Panc1 (cell line): ENCODE data around the gene CDKN2D. TPM values are rescaled to one million over a fixed set of nuclear protein-coding genes. Genes with fewer than 3 reads are reported as not detected.

Experiments
- ATAC-seq: fragments of 200-7000 bp; cut with Tn5 transposase; 2 replicates; pipeline ENCODE4 v1.9.1; 2020; ENCODE audit warnings: mild to moderate bottlenecking, moderate library complexity
- BruUV-seq: library from RNA; stranded (reverse); fragments of 400-500 nt; replicated peaks from 2 replicates; lab custom pipeline; 2021; lab: Mats Ljungman, UMichigan
- CTCF ChIA-PET: fragments of 300-600 bp; sonication (Branson Sonifier 250); formaldehyde crosslinking; loops from one replicate; lab custom pipeline; 2022; ENCODE audit warnings: antibody characterized with exemption; lab: Charles Lee
- POLR2A ChIA-PET: fragments of 300-600 bp; sonication (Branson Sonifier 250); formaldehyde crosslinking; loops from one replicate; lab custom pipeline; 2022; ENCODE audit warnings: antibody characterized with exemption; lab: Charles Lee
- DNase-seq: peaks from one replicate; pipeline ENCODE4 v3.0.0-alpha.2; 2010; ENCODE audit warnings: low read depth, low spot score
- H3K27ac ChIP-seq: 2 replicates; pipeline ENCODE4 v1.5.1; 2011; ENCODE audit warnings: mild to moderate bottlenecking, low read length, inconsistent platforms
- H3K27me3 ChIP-seq: fragments of 200-500 bp; sonication (Bioruptor generic); 2 replicates; pipeline ENCODE4 v1.6.0; 2014; ENCODE audit warnings: low read length, inconsistent platforms; ENCODE audit not compliant: control insufficient read depth, insufficient read depth
- H3K36me3 ChIP-seq: fragments of 200-500 bp; sonication (Bioruptor generic); 2 replicates; pipeline ENCODE4 v1.5.1; 2014; ENCODE audit warnings: inconsistent platforms, mild to moderate bottlenecking, low read length, moderate library complexity; ENCODE audit not compliant: control insufficient read depth, insufficient read depth
- H3K4me1 ChIP-seq: 2 replicates; pipeline ENCODE4 v1.5.1; 2011; ENCODE audit warnings: inconsistent platforms, mild to moderate bottlenecking, low read length, moderate library complexity; ENCODE audit not compliant: control insufficient read depth, insufficient read depth
- H3K4me3 ChIP-seq, 2 experiments: 2 replicates each; pipeline ENCODE4 v1.5.1; 2011 to 2012; ENCODE audit warnings: low read depth in 2 of 2, low read length in 2 of 2, mild to moderate bottlenecking in 2 of 2, inconsistent platforms in 1 of 2, moderate library complexity in 1 of 2
- H3K9me3 ChIP-seq: fragments of 200-500 bp; sonication (Bioruptor generic); 2 replicates; pipeline ENCODE4 v1.5.1; 2014; ENCODE audit warnings: low read depth, mild to moderate bottlenecking, inconsistent platforms, low read length, moderate library complexity; ENCODE audit not compliant: control insufficient read depth, insufficient read depth
- CTCF ChIP-seq: fragments of 450-650 bp; IDR thresholded peaks from 2 replicates; pipeline ENCODE4 v1.5.1; 2017; ENCODE audit warnings: mild to moderate bottlenecking
- POLR2AphosphoS5 ChIP-seq: IDR thresholded peaks from 2 replicates; pipeline ENCODE4 v1.6.1; 2012; ENCODE audit warnings: mild to moderate bottlenecking, low read depth, low read length, moderate library complexity
- REST ChIP-seq, 2 experiments: IDR thresholded peaks; 2 replicates each; pipeline ENCODE4 v1.6.1; 2011 to 2012; ENCODE audit warnings: low read depth in 2 of 2, control low read depth in 1 of 2, low read length in 1 of 2, mild to moderate bottlenecking in 1 of 2, moderate library complexity in 1 of 2; ENCODE audit not compliant: insufficient read depth in 1 of 2
- SIN3A ChIP-seq: IDR thresholded peaks from 2 replicates; pipeline ENCODE4 v1.6.1; 2012; ENCODE audit warnings: low read depth, mild to moderate bottlenecking, low read length, moderate library complexity, borderline replicate concordance; ENCODE audit not compliant: insufficient read depth
- TCF7L2 ChIP-seq: IDR thresholded peaks from 2 replicates; pipeline ENCODE4 v1.6.1; 2011; ENCODE audit warnings: mild to moderate bottlenecking, low read depth, low read length, inconsistent platforms
- in situ Hi-C: cut with HindIII; loops from 2 replicates; pipeline ENCODE4 v1.10.0; 2016; ENCODE audit warnings: low sequenced_read_pairs, low pct_unique_long_range_greater_than_20kb
- intact Hi-C: fragments of 100-400 bp; cut with micrococcal nuclease; formaldehyde crosslinking; loops from one replicate; pipeline ENCODE4 v1.10.0; 2022; ENCODE audit not compliant: unreplicated experiment
- total RNA-seq: library from RNA; stranded (reverse); gene quantifications from one replicate; pipeline ENCODE4 v1.2.1, GENCODE V29; 2021; ENCODE audit not compliant: unreplicated experiment

Gene CDKN2D
- total RNA-seq, 1 experiment from 2014 or later = 7.3 TPM

GRCh38 chr19:10611907-10612306 lies 43.1 kb upstream of the CDKN2D start:
- Histone ChIP-seq H3K4me3 (no peak overlapping the region), H3K9me3 (no peaks in the 10 kb centered on the region), H3K27me3 (no peaks in the 10 kb centered on the region), H3K4me1 (no peaks in the 10 kb centered on the region), H3K36me3 (no peaks in the 10 kb centered on the region), H3K27ac (no peak overlapping the region)
- ChIA-PET POLR2A (no interaction called here), CTCF (interaction anchor here (0.6 kb wide), 1 partner anchor 221 kb away, joined by 6 read pairs; no protein-coding TSS in a partner anchor)
- BruUV-seq = no TSS peak
- TF ChIP-seq POLR2AphosphoS5 (no peak), SIN3A (no peak), REST (IDR thresholded peaks at IDR 0.05; ENCODE audit: insufficient read depth in 1 of 2, low read depth in 2 of 2, low read length in 1 of 2) (no peak), TCF7L2 (no peak), CTCF (no peak)
- DNase-seq = no peak
- intact Hi-C loops (no loop called here), in situ Hi-C loops (no loop called here)
- no peak for ATAC-seq

GRCh38 chr19:10604460-10604980 lies 35.7 kb upstream of the CDKN2D start:
- no peak for DNase-seq
- intact Hi-C loops = no loop called here
- in situ Hi-C loops = no loop called here
- Histone ChIP-seq H3K27me3 (no peaks in the 10 kb centered on the region), H3K9me3 (no peaks in the 10 kb centered on the region), H3K36me3 (no peaks in the 10 kb centered on the region), H3K4me1 (peaks cover 16% of the 10 kb centered on the region), H3K4me3 (no peak overlapping the region), H3K27ac (no peak overlapping the region)
- ChIA-PET POLR2A (interaction anchor here (0.6 kb wide), 1 partner anchor 16 kb away, joined by 13 read pairs; no protein-coding TSS in a partner anchor), CTCF (interaction anchor here (0.5 to 0.7 kb wide), 2 partner anchors 40 to 55 kb away, joined by 3 read pairs; no protein-coding TSS in a partner anchor)
- no peak for TF ChIP-seq REST (IDR thresholded peaks at IDR 0.05; ENCODE audit: insufficient read depth in 1 of 2, low read depth in 2 of 2, low read length in 1 of 2)
- TF ChIP-seq CTCF = no peak
- TF ChIP-seq POLR2AphosphoS5 = no peak
- TF ChIP-seq TCF7L2 = no peak
- no peak for TF ChIP-seq SIN3A
- BruUV-seq = no TSS peak
- ATAC-seq = 0 out of 2 replicates have a peak, but pooled peaks have one; percentile 10
